Measurements from ENCODE around the gene HPS4.

DNA sequence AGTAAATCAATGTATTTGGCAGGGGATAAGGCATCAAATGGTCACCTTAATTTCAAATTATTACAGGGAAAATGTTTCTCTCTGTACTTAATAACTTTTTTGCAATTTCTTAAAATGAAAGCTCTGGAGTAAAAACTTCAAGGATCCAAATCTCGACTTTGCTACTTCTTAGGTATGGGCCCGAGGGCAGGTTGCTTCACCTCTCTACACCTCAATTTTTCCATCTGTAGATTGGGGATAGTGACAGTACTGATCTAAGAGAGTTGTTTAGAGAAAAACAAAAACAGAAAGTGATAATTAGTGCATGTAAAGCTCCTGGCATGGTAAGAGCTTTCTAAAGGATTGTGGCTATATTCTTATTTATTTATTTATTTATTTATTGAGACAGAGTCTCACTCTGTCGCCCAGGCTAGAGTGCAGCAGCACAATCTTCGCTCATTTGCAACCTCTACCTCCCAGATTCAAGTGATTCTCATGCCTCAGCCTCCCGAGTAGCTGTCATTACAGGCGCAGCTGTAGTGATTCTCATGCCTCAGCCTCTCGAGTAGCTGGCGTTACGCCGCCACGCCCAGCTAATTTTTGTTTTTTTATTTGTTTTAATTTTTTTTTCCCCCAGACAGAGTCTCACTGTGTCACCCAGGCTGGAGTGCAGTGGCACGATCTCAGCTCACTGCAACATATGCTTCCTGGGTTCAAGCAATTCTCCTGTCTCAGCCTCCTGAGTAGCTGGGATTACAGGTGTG lies 31.0 kb upstream of the HPS4 start:
- TF ChIP-seq, protein P1, sequence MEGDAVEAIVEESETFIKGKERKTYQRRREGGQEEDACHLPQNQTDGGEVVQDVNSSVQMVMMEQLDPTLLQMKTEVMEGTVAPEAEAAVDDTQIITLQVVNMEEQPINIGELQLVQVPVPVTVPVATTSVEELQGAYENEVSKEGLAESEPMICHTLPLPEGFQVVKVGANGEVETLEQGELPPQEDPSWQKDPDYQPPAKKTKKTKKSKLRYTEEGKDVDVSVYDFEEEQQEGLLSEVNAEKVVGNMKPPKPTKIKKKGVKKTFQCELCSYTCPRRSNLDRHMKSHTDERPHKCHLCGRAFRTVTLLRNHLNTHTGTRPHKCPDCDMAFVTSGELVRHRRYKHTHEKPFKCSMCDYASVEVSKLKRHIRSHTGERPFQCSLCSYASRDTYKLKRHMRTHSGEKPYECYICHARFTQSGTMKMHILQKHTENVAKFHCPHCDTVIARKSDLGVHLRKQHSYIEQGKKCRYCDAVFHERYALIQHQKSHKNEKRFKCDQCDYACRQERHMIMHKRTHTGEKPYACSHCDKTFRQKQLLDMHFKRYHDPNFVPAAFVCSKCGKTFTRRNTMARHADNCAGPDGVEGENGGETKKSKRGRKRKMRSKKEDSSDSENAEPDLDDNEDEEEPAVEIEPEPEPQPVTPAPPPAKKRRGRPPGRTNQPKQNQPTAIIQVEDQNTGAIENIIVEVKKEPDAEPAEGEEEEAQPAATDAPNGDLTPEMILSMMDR (conservative IDR thresholded peaks at IDR 0.05 in 1 of 2, IDR thresholded peaks at IDR 0.05 in 1 of 2; ENCODE audit: extremely low read depth in 1 of 2, insufficient read depth in 1 of 2, low read depth in 1 of 2, low read length in 2 of 2): no peak
- no peak for TF ChIP-seq EZH2 (IDR thresholded peaks at IDR 0.05; ENCODE audit: borderline replicate concordance, low read length)

Measured in mammary epithelial cell (primary cell).